ENCODE data around the gene VAMP1.

Gene VAMP1

DNA sequence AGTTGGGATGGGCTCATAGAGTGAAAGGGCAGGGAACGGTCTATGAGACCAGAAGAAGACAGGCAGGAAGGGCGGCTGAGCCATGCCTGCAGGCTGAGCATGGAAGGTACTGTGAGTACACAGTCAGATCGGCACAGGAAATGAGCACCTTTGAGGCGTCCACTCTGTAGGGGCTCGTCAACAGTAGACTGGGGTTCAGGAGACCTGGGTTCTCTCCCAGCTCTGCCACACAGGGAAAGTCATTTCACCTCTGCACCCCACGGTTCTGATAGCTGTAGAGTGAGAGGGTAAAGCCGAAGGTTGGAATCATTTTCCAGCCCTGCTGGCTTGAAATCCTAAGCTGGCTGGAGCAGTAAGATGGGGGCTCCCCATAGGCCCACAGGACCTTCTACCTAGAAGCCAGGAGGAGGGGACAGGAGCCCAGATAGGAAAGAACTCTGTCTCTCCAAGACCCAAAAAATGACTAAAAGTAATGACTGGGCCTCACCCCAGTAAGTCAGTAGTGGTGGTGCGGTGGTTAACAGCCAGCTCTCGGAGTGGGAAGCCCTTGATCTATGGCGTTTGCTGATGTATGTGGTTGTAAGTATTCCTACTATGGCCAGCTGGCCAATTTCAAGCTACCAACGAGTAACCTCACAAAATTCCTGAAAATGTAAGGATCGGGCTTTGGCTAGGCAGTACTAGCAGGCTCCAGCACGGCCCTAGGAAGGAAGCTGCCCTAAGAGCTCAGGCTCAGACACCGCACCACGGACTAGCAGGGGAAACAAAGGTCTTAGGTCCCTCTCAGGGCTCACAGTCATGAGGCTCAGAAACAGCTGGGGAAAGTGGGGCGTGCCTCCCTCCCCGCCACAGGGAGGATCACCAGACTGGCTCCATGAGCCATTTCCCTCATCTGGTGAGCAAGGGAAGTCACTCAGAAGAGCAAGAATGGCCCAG lies 36.0 kb downstream of the VAMP1 start:
- Histone ChIP-seq H3K36me3 (ENCODE audit: control insufficient read depth in 2 of 2, insufficient read depth in 1 of 2, low read length in 2 of 2) (no peaks in the 10 kb centered on the region), H3K27ac (ENCODE audit: extremely low read depth, low read depth, low read length) (no peak overlapping the region), H3K9me3 (ENCODE audit: control insufficient read depth, insufficient read depth, low read depth, low read length) (no peaks in the 10 kb centered on the region), H3K4me1 (ENCODE audit: control insufficient read depth, insufficient read depth, low read length) (0 out of 2 replicates have a peak, but pooled peaks cover 4% of the 10 kb centered on the region), H3K4me3 (ENCODE audit: low read depth, low read length) (no peak overlapping the region)
- ChIA-PET POLR2A (interaction anchor here (1.3 to 1.4 kb wide), 2 partner anchors 36 to 100 kb away, joined by 3 to 7 read pairs; partner anchors contain the start of genes GAPDH and VAMP1), CTCF (interaction anchor here (1.3 to 1.6 kb wide), 2 partner anchors 11 to 31 kb away, joined by 6 to 7 read pairs; no protein-coding TSS in a partner anchor)
- TF ChIP-seq ZFP3 (tag by site-specific recombination; IDR thresholded peaks at IDR 0.05; ENCODE audit: low read depth) = no peak
- TF ChIP-seq ZBTB7A (tag by site-specific recombination; IDR thresholded peaks at IDR 0.05; ENCODE audit: low read depth) = no peak
- TF ChIP-seq ZBTB49 (tag by site-specific recombination; IDR thresholded peaks at IDR 0.05; ENCODE audit: low read depth) = no peak
- TF ChIP-seq, protein P1, sequence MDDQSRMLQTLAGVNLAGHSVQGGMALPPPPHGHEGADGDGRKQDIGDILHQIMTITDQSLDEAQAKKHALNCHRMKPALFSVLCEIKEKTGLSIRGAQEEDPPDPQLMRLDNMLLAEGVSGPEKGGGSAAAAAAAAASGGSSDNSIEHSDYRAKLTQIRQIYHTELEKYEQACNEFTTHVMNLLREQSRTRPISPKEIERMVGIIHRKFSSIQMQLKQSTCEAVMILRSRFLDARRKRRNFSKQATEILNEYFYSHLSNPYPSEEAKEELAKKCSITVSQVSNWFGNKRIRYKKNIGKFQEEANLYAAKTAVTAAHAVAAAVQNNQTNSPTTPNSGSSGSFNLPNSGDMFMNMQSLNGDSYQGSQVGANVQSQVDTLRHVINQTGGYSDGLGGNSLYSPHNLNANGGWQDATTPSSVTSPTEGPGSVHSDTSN (CRISPR knock-in tag; IDR thresholded peaks at IDR 0.05) = no peak
- no peak for TF ChIP-seq ZNF202 (tag by site-specific recombination; IDR thresholded peaks at IDR 0.05; ENCODE audit: borderline replicate concordance)

DNA sequence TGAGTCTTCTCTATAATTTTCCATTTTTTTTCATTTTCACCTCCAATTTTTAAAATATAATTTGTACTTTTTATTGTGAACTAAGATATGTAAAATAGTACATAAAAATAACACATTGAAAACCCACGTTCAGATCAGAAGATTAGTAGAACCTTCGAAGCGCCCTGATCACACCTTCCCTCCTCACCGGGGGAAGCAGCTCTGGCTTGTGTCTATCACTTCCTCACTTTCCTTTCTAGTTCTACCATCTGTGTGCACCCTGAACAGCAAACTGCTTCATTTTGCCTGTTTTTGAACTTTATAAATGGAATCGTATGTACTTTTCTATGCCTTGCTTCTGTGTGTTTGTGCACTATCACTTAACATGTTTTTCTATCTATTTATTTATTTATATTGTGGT lies 37.5 kb downstream of the VAMP1 start:
- H3K36me3 ChIP-seq (ENCODE audit: control insufficient read depth in 2 of 2, insufficient read depth in 1 of 2, low read length in 2 of 2) = no peaks in the 10 kb centered on the region
- ChIA-PET CTCF (interaction anchor here (0.6 to 1.5 kb wide), 2 partner anchors 33 to 324 kb away, joined by 4 to 8 read pairs; no protein-coding TSS in a partner anchor), POLR2A (no interaction called here)
- TF ChIP-seq ZNF26 (tag by site-specific recombination; IDR thresholded peaks at IDR 0.05) = no peak
- TF ChIP-seq SETDB1 (IDR thresholded peaks at IDR 0.05; ENCODE audit: insufficient read length, low read length) = no peak
- TF ChIP-seq MZF1 (tag by site-specific recombination; IDR thresholded peaks at IDR 0.05; ENCODE audit: borderline replicate concordance) = no peak
- no peak for TF ChIP-seq WT1 (tag by site-specific recombination; IDR thresholded peaks at IDR 0.05)
- no peak for TF ChIP-seq EGR2 (tag by site-specific recombination; IDR thresholded peaks at IDR 0.05; ENCODE audit: low read depth)
- TF ChIP-seq, protein P2, sequence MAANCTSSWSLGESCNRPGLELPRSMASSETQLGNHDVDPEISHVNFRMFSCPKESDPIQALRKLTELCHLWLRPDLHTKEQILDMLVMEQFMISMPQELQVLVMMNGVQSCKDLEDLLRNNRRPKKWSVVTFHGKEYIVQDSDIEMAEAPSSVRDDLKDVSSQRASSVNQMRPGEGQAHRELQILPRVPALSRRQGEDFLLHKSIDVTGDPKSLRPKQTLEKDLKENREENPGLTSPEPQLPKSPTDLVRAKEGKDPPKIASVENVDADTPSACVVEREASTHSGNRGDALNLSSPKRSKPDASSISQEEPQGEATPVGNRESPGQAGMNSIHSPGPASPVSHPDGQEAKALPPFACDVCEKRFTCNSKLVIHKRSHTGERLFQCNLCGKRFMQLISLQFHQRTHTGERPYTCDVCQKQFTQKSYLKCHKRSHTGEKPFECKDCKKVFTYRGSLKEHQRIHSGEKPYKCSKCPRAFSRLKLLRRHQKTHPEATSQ (tag by site-specific recombination; IDR thresholded peaks at IDR 0.05) = no peak
- TF ChIP-seq ZFP41 (tag by site-specific recombination; IDR thresholded peaks at IDR 0.05; ENCODE audit: borderline replicate concordance) = no peak
- no peak for TF ChIP-seq YY2 (tag by site-specific recombination; IDR thresholded peaks at IDR 0.05)
- TF ChIP-seq SCRT2 (tag by site-specific recombination; IDR thresholded peaks at IDR 0.05) = no peak
- no peak for TF ChIP-seq ZSCAN30 (tag by site-specific recombination; IDR thresholded peaks at IDR 0.05)
- no peak for TF ChIP-seq ZNF596 (tag by site-specific recombination; IDR thresholded peaks at IDR 0.05)
- no peak for TF ChIP-seq ZNF211 (tag by site-specific recombination; IDR thresholded peaks at IDR 0.05; ENCODE audit: low read depth)
- no peak for TF ChIP-seq ZBTB11 (tag by site-specific recombination; conservative IDR thresholded peaks at IDR 0.05; ENCODE audit: low read depth)
- no peak for TF ChIP-seq ZNF394 (tag by site-specific recombination; IDR thresholded peaks at IDR 0.05; ENCODE audit: borderline replicate concordance)
- TF ChIP-seq ZNF138 (tag by site-specific recombination; IDR thresholded peaks at IDR 0.05; ENCODE audit: borderline replicate concordance) = no peak
- TF ChIP-seq ZNF654 (tag by site-specific recombination; IDR thresholded peaks at IDR 0.05; ENCODE audit: low read depth) = no peak
- TF ChIP-seq, protein P1 (CRISPR knock-in tag; IDR thresholded peaks at IDR 0.05) = no peak
- H3K4me1 ChIP-seq (ENCODE audit: control insufficient read depth, insufficient read depth, low read length) = 0 out of 2 replicates have a peak, but pooled peaks cover 4% of the 10 kb centered on the region
- H3K27ac ChIP-seq (ENCODE audit: extremely low read depth, low read depth, low read length) = no peak overlapping the region
- no peaks in the 10 kb centered on the region for H3K9me3 ChIP-seq (ENCODE audit: control insufficient read depth, insufficient read depth, low read depth, low read length)
- H3K4me3 ChIP-seq (ENCODE audit: low read depth, low read length) = no peak overlapping the region
